Upper lobe of left lung (tissue), 6 donors: Measurements from ENCODE around the gene PRKAG2. TPM values are rescaled to one million over a fixed set of nuclear protein-coding genes. Genes with fewer than 3 reads are reported as not detected.

ENCODE experiments used
- ATAC-seq, 2 donors: fragments of 200-7000 bp; cut with Tn5 transposase; one replicate each; pipeline ENCODE4 v1.9.1; 2022; ENCODE audit warnings: mild to moderate bottlenecking in 2 of 2, moderate library complexity in 2 of 2; ENCODE audit not compliant: low FRiP score in 2 of 2
- DNase-seq, 2 donors: peaks; one replicate each; pipeline ENCODE4 v3.0.0-alpha.2; 2019 to 2020
- H3K27ac ChIP-seq, 4 donors: fragments of 200-600 bp; sonication (generic); one replicate each; pipeline ENCODE4 v1.5.1; 2016 to 2019
- H3K27me3 ChIP-seq, 4 donors: fragments of 200-600 bp; sonication (generic); one replicate each; pipeline ENCODE4 v1.5.1; 2017 to 2019
- H3K36me3 ChIP-seq, 4 donors: fragments of 200-600 bp; sonication (generic); one replicate each; pipeline ENCODE4 v1.5.1; 2016 to 2019
- H3K4me1 ChIP-seq, 4 donors: fragments of 200-600 bp; sonication (generic); one replicate each; pipeline ENCODE4 v1.5.1; 2018 to 2019
- H3K4me3 ChIP-seq, 4 donors: fragments of 200-600 bp; sonication (generic); one replicate each; pipeline ENCODE4 v1.5.1; 2017 to 2019; ENCODE audit warnings: mild to moderate bottlenecking in 2 of 4, moderate library complexity in 1 of 4
- H3K9me3 ChIP-seq, 4 donors: fragments of 200-600 bp; sonication (generic); one replicate each; pipeline ENCODE4 v1.5.1; 2018 to 2019
- CTCF ChIP-seq, 6 experiments: fragments of 450-650 bp in 4 of 6; fragments of 200-600 bp in 2 of 6; sonication (generic) in 2 of 6; IDR thresholded peaks; one replicate each; pipeline ENCODE4 v1.5.1; 2016 to 2019; ENCODE audit warnings: antibody characterized with exemption in 6 of 6
- EP300 ChIP-seq, 4 donors: sonication (generic); formaldehyde crosslinking; IDR thresholded peaks; one replicate each; pipeline ENCODE4 v1.5.1; 2017; ENCODE audit warnings: antibody characterized with exemption in 4 of 4, control low read depth in 2 of 4
- POLR2A ChIP-seq, 4 donors: fragments of 450-650 bp; IDR thresholded peaks; one replicate each; pipeline ENCODE4 v1.5.1; 2016 to 2017; ENCODE audit warnings: antibody characterized with exemption in 4 of 4, mild to moderate bottlenecking in 2 of 4
- POLR2AphosphoS5 ChIP-seq, 2 donors: sonication (generic); formaldehyde crosslinking; IDR thresholded peaks; one replicate each; pipeline ENCODE4 v1.5.1; 2017; ENCODE audit warnings: antibody characterized with exemption in 2 of 2
- WGBS, 2 donors: methylation state at CpG; one replicate each; pipeline ENCODE4 v1.1.5; 2017 to 2018; 5-methylcytosine and 5-hydroxymethylcytosine counted together
- total RNA-seq, 6 donors: library from RNA; depleted of rRNA in 4 of 6; stranded (reverse); fragments of >200 nt in 4 of 6; gene quantifications; one replicate each; pipeline versions ENCODE4 v1.1.0 to v1.2.1, GENCODE V29; 2016 to 2021
- donor health status: DM: no; HTN: no; CAD: no; lungs with moderate emphysema.
- donor health status: DM: no; HTN: yes; CAD: no; lungs with severe emphysema.

Gene PRKAG2
- total RNA-seq, 6 donors from 2014 or later = 20.6 to 68.1 (median 29.6) TPM

GRCh38 chr7:151549083-151549482, 327.8 kb downstream of the PRKAG2 start:
- Histone ChIP-seq H3K9me3 (no peaks in the 10 kb centered on the region), H3K27ac (no peak overlapping the region), H3K4me1 (peaks cover 3 to 20% (median 10%) of the 10 kb centered on the region in 4 donors), H3K27me3 (no peaks in the 10 kb centered on the region), H3K4me3 (no peak overlapping the region), H3K36me3 (no peaks in the 10 kb centered on the region)
- whole genome bisulfite sequencing, 2 donors = 92 to 95% methylated on average over 7 of the region's 7 CpGs
- DNase-seq = no peak
- ATAC-seq = no peak
- TF ChIP-seq EP300 (IDR thresholded peaks at IDR 0.05) (no peak), CTCF (IDR thresholded peaks at IDR 0.05) (no peak), POLR2A (IDR thresholded peaks at IDR 0.05) (no peak), POLR2AphosphoS5 (IDR thresholded peaks at IDR 0.05) (no peak)

GRCh38 chr7:151544183-151544582, 332.7 kb downstream of the PRKAG2 start:
- ATAC-seq = no peak
- Histone ChIP-seq H3K9me3 (no peaks in the 10 kb centered on the region), H3K4me1 (no peaks in the 10 kb centered on the region), H3K4me3 (no peak overlapping the region), H3K36me3 (no peaks in the 10 kb centered on the region), H3K27me3 (no peaks in the 10 kb centered on the region), H3K27ac (no peak overlapping the region)
- no peak for DNase-seq
- TF ChIP-seq EP300 (IDR thresholded peaks at IDR 0.05) (no peak), POLR2AphosphoS5 (IDR thresholded peaks at IDR 0.05) (no peak), POLR2A (IDR thresholded peaks at IDR 0.05) (no peak)

- no peak for DNase-seq
- TF ChIP-seq POLR2A (IDR thresholded peaks at IDR 0.05) (no peak), EP300 (IDR thresholded peaks at IDR 0.05) (no peak), CTCF (IDR thresholded peaks at IDR 0.05) (no peak), POLR2AphosphoS5 (IDR thresholded peaks at IDR 0.05) (no peak)
- no peaks in the 10 kb centered on the region for H3K27me3 ChIP-seq
- peaks cover 0 to 3% (median 0%) of the 10 kb centered on the region in 4 donors for H3K4me1 ChIP-seq
- H3K27ac ChIP-seq = no peak overlapping the region
- no peaks in the 10 kb centered on the region for H3K9me3 ChIP-seq
- no peak for ATAC-seq
- H3K4me3 ChIP-seq = no peak overlapping the region
- 89 to 98% methylated on average over 6 of the region's 6 CpGs for WGBS, 2 donors
- H3K36me3 ChIP-seq = no peaks in the 10 kb centered on the region
These were observed 334.2 kb downstream of the PRKAG2 start for GRCh38 chr7:151542606-151543130.

GRCh38 chr7:151541709-151542499, 335.0 kb downstream of the PRKAG2 start:
- Histone ChIP-seq H3K4me1 (peaks cover 0 to 3% (median 0%) of the 10 kb centered on the region in 4 donors), H3K36me3 (no peaks in the 10 kb centered on the region), H3K27ac (no peak overlapping the region), H3K4me3 (no peak overlapping the region), H3K9me3 (no peaks in the 10 kb centered on the region), H3K27me3 (no peaks in the 10 kb centered on the region)
- ATAC-seq (no peak), DNase-seq (no peak)
- TF ChIP-seq EP300 (IDR thresholded peaks at IDR 0.05) (no peak), CTCF (IDR thresholded peaks at IDR 0.05) (no peak), POLR2AphosphoS5 (IDR thresholded peaks at IDR 0.05) (no peak), POLR2A (IDR thresholded peaks at IDR 0.05) (no peak)
- 85 to 86% methylated on average over 17 of the region's 17 CpGs for WGBS, 2 donors

GRCh38 chr7:151540146-151540545, 336.8 kb downstream of the PRKAG2 start:
- Histone ChIP-seq H3K4me3 (no peak overlapping the region), H3K27me3 (no peaks in the 10 kb centered on the region), H3K4me1 (peaks cover 0 to 3% (median 0%) of the 10 kb centered on the region in 4 donors), H3K36me3 (no peaks in the 10 kb centered on the region), H3K27ac (no peak overlapping the region), H3K9me3 (no peaks in the 10 kb centered on the region)
- DNase-seq = no peak
- WGBS, 2 donors = 94 to 95% methylated on average over 4 of the region's 4 CpGs
- no peak for TF ChIP-seq POLR2AphosphoS5 (IDR thresholded peaks at IDR 0.05)
- TF ChIP-seq EP300 (IDR thresholded peaks at IDR 0.05) = no peak
- TF ChIP-seq CTCF (IDR thresholded peaks at IDR 0.05) = no peak
- no peak for TF ChIP-seq POLR2A (IDR thresholded peaks at IDR 0.05)
- no peak for ATAC-seq
